GM06990 (cell line): Measurements from ENCODE around the gene DNASE2.

Source experiments
- DNase-seq: peaks from one replicate; pipeline ENCODE4 v3.0.0-alpha.2; 2011; ENCODE audit not compliant: insufficient read length; ENCODE audit errors: extremely low read depth
- H3K27me3 ChIP-seq: replicated peaks from 2 replicates; pipeline ENCODE4 v1.6.0; 2011; ENCODE audit warnings: low read length; ENCODE audit not compliant: control insufficient read depth, insufficient read depth
- H3K36me3 ChIP-seq: 2 replicates; pipeline ENCODE4 v1.5.1; 2011; ENCODE audit warnings: low read length; ENCODE audit not compliant: control insufficient read depth, insufficient read depth
- H3K4me3 ChIP-seq: replicated peaks from 2 replicates; pipeline ENCODE4 v1.5.1; 2011; ENCODE audit warnings: low read depth, mild to moderate bottlenecking, control low read depth, low read length
- CTCF ChIP-seq: IDR thresholded peaks from 2 replicates; pipeline ENCODE4 v1.5.1; 2011; ENCODE audit warnings: low read length, control low read depth, mild to moderate bottlenecking, inconsistent platforms; ENCODE audit not compliant: insufficient read depth, poor library complexity, severe bottlenecking

The DNASE2 gene

GRCh38 chr19:12873891-12874745 is 7.1 kb downstream of the DNASE2 start:
- DNase-seq, result no peak
- Histone ChIP-seq H3K27me3 (no peaks in the 10 kb centered on the region), H3K36me3 (peaks cover 5% of the 10 kb centered on the region), H3K4me3 (no peak overlapping the region)
- TF ChIP-seq CTCF, result no peak

- peaks cover 2% of the 10 kb centered on the region for H3K36me3 ChIP-seq
- no peak for DNase-seq
- no peak for TF ChIP-seq CTCF
- no peaks in the 10 kb centered on the region for H3K27me3 ChIP-seq
- no peak overlapping the region for H3K4me3 ChIP-seq
Measured at GRCh38 chr19:12872941-12873890, 8.0 kb downstream of the DNASE2 start.

- no peaks in the 10 kb centered on the region for H3K27me3 ChIP-seq
- H3K36me3 ChIP-seq, result no peaks in the 10 kb centered on the region; the same call in none of the 2 replicates
- no peak for TF ChIP-seq CTCF
- H3K4me3 ChIP-seq, result no peak overlapping the region
- no peak for DNase-seq
Measured at GRCh38 chr19:12872255-12872654, 9.0 kb downstream of the DNASE2 start.

- no peak for TF ChIP-seq CTCF
Measured at GRCh38 chr19:12871681-12872080, 9.6 kb downstream of the DNASE2 start.

GRCh38 chr19:12868540-12869112 is 12.6 kb downstream of the DNASE2 start:
- Histone ChIP-seq H3K27me3 (no peaks in the 10 kb centered on the region), H3K36me3 (no peaks in the 10 kb centered on the region), H3K4me3 (no peak overlapping the region)
- DNase-seq, result no peak
- no peak for TF ChIP-seq CTCF

More at GRCh38 chr19:12871681-12872080, 9.6 kb downstream of the DNASE2 start:
- Histone ChIP-seq H3K27me3 (no peaks in the 10 kb centered on the region), H3K36me3 (no peaks in the 10 kb centered on the region; the same call in none of the 2 replicates), H3K4me3 (no peak overlapping the region)
- DNase-seq, result no peak
